ENCODE results near the gene FAM83F. TPM values are rescaled to one million over a fixed set of nuclear protein-coding genes. Genes with fewer than 3 reads are reported as not detected.

The FAM83F gene
- polyA plus RNA-seq, 1 experiment: not detected

GRCh38 chr22:40027191-40028097, 32.7 kb downstream of the FAM83F start:
- TF ChIP-seq CTCF (IDR thresholded peaks at IDR 0.05; ENCODE audit: insufficient read depth, low read depth, low read length): no peak
- no peak for DNase-seq (ENCODE audit: low read depth)
- Histone ChIP-seq H3K4me3 (ENCODE audit: low read depth, low read length) (no peak overlapping the region), H3K36me3 (ENCODE audit: control insufficient read depth, insufficient read depth, low read length) (no peaks in the 10 kb centered on the region), H3K27me3 (ENCODE audit: control insufficient read depth, insufficient read depth, low read length) (no peaks in the 10 kb centered on the region)
- ChIA-PET CTCF (interaction anchor here (1.4 to 22.4 kb wide), 4 partner anchors 8 to 488 kb away, joined by 5 to 476 read pairs (median 20); partner anchors contain the start of gene RPS19BP1), POLR2A (no interaction called here)

DNA sequence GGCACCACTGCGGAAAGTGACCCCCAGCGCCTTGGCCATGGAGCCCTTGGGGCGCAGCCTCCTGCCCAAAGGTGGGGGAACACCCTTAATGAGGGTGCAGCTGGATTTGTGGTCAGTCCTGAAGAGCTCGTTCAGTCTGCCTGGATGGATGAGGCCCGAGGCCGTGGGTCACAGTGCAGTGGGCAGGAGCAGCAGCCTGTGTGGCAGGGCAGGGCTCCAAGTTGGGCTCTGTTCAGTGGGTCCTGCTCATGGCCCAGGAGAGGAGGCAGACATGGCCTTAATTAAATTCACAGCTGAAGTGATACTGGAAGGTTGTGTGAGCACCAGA, 33.3 kb downstream of the FAM83F start:
- H3K4me3 ChIP-seq (ENCODE audit: low read depth, low read length): no peak overlapping the region
- no peak for TF ChIP-seq CTCF (IDR thresholded peaks at IDR 0.05; ENCODE audit: insufficient read depth, low read depth, low read length)
- DNase-seq (ENCODE audit: low read depth): no peak
- H3K27me3 ChIP-seq (ENCODE audit: control insufficient read depth, insufficient read depth, low read length): no peaks in the 10 kb centered on the region
- CTCF ChIA-PET: interaction anchor here (1.4 to 22.4 kb wide), 3 partner anchors 9 to 489 kb away, joined by 5 to 476 read pairs (median 7); partner anchors contain the start of gene RPS19BP1
- POLR2A ChIA-PET: no interaction called here
- H3K36me3 ChIP-seq (ENCODE audit: control insufficient read depth, insufficient read depth, low read length): no peaks in the 10 kb centered on the region

GRCh38 chr22:40029189-40029890, 34.6 kb downstream of the FAM83F start:
- ChIA-PET CTCF (interaction anchor here (22.4 kb wide), 1 partner anchor 490 kb away, joined by 476 read pairs; the partner anchor contains the start of gene RPS19BP1), POLR2A (no interaction called here)
- DNase-seq (ENCODE audit: low read depth): no peak
- no peak overlapping the region for H3K4me3 ChIP-seq (ENCODE audit: low read depth, low read length)
- no peak for TF ChIP-seq CTCF (IDR thresholded peaks at IDR 0.05; ENCODE audit: insufficient read depth, low read depth, low read length)
- no peaks in the 10 kb centered on the region for H3K36me3 ChIP-seq (ENCODE audit: control insufficient read depth, insufficient read depth, low read length)
- H3K27me3 ChIP-seq (ENCODE audit: control insufficient read depth, insufficient read depth, low read length): 0 out of 2 replicates have a peak, but pooled peaks cover 3% of the 10 kb centered on the region

DNA sequence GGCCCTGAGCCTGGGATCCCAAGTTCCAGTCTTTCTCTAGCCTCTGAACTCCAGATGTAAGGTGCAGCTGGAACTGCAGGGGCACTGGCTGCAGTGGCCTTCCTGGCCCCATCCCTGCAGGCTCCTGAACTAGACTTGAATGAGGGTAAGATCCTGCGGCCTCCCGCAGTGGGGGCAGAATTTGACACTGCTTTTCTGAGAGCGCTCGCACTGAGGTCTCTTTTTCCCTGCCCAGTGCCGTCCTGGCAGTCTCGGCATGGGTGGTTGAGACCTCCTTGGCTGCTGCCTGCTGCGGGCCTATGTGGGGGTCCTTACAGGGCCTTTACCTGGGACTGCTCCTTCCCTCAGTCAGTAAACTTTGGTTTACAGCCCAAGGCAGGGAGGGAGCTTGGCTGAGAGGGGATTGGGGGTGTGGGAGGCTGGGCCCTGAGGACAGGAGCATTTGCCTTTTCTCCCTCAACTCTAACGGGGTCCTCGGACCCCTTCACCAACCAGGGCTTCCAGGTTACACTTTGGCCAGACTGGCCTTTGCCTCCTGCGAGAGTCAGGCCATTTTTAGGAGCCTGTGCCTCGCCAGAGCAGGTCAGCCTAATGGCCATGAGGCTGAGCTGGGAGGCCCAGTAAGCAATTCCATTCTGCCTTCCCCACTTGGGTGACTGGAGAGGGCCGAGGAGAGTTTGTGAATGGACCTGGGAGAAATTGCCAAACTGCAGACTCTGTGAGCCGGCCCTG, 35.4 kb downstream of the FAM83F start:
- peaks cover 4% of the 10 kb centered on the region; the same call in 1 of the 2 replicates for H3K27me3 ChIP-seq (ENCODE audit: control insufficient read depth, insufficient read depth, low read length)
- no peak for TF ChIP-seq CTCF (IDR thresholded peaks at IDR 0.05; ENCODE audit: insufficient read depth, low read depth, low read length)
- CTCF ChIA-PET: interaction anchor here (22.4 kb wide), 1 partner anchor 491 kb away, joined by 476 read pairs; the partner anchor contains the start of gene RPS19BP1
- H3K4me3 ChIP-seq (ENCODE audit: low read depth, low read length): no peak overlapping the region
- no peaks in the 10 kb centered on the region for H3K36me3 ChIP-seq (ENCODE audit: control insufficient read depth, insufficient read depth, low read length)
- POLR2A ChIA-PET: no interaction called here
- no peak for DNase-seq (ENCODE audit: low read depth)
